K562 (cell line): ENCODE measurements around the gene MTG2. TPM values are rescaled to one million over a fixed set of nuclear protein-coding genes. Genes with fewer than 3 reads are reported as not detected.
A peak's percentile ranks its signal among the peaks of the same experiment; 100 is the strongest.

Source experiments
- CHAMP1 ChIP-seq: fragments of 450-650 bp; IDR thresholded peaks from 2 replicates; pipeline ENCODE4 v1.6.1; 2016; ENCODE audit warnings: mild to moderate bottlenecking
- CREM ChIP-seq: IDR thresholded peaks from 2 replicates; pipeline ENCODE4 v1.6.1; 2014; ENCODE audit warnings: antibody characterized with exemption, low read depth
- ETV1 ChIP-seq: fragments of 450-650 bp; conservative IDR thresholded peaks from 2 replicates; pipeline ENCODE4 v1.6.1; 2016; ENCODE audit warnings: missing genetic modification characterization, control low read depth, low read depth, missing compliant biosample characterization
- HDAC1 ChIP-seq, 2 experiments: fragments of 450-650 bp; IDR thresholded peaks; 2 replicates each; pipeline ENCODE4 v1.6.1; 2016 to 2017; ENCODE audit warnings: inconsistent platforms in 1 of 2, mild to moderate bottlenecking in 1 of 2, moderate library complexity in 1 of 2
- HNRNPL ChIP-seq: fragments of 200-400 bp; formaldehyde crosslinking; IDR thresholded peaks from 2 replicates; pipeline ENCODE4 v1.6.1; 2017; ENCODE audit warnings: low read depth, mild to moderate bottlenecking, low read length
- MTA1 ChIP-seq: fragments of 450-650 bp; IDR thresholded peaks from 2 replicates; pipeline ENCODE4 v1.6.1; 2017; ENCODE audit warnings: borderline replicate concordance
- NEUROD1 ChIP-seq: fragments of 150-350 bp; IDR thresholded peaks from 2 replicates; pipeline ENCODE4 v1.6.1; 2014; ENCODE audit warnings: borderline replicate concordance, low read length, low read depth; ENCODE audit not compliant: partially characterized antibody
- PHF8 ChIP-seq: fragments of 200-600 bp; sonication (generic); IDR thresholded peaks from 2 replicates; pipeline ENCODE4 v1.6.1; 2012; ENCODE audit warnings: mixed run types, mild to moderate bottlenecking, inconsistent platforms, low read length, moderate library complexity, borderline replicate concordance
- SIN3B ChIP-seq: fragments of 450-650 bp; IDR thresholded peaks from 2 replicates; pipeline ENCODE4 v1.6.1; 2017; ENCODE audit warnings: low read depth, mild to moderate bottlenecking, moderate library complexity
- SNAPC5 ChIP-seq: fragments of 250-450 bp; sonication (Bioruptor Pico); IDR thresholded peaks from 2 replicates; pipeline ENCODE4 v1.8.0; 2021; ENCODE audit warnings: moderate library complexity, mild to moderate bottlenecking, inconsistent platforms
- TCF3 ChIP-seq: sonication (generic); formaldehyde crosslinking; IDR thresholded peaks from 2 replicates; pipeline ENCODE4 v1.4.0; 2020; ENCODE audit warnings: mild to moderate bottlenecking, missing genetic modification reagents
- ZNF407 ChIP-seq: fragments of 450-650 bp; IDR thresholded peaks from 2 replicates; pipeline ENCODE4 v1.6.1; 2016; ENCODE audit warnings: low read depth
- ZNF57 ChIP-seq: fragments of 450-650 bp; formaldehyde crosslinking; IDR thresholded peaks from 2 replicates; pipeline ENCODE4 v1.4.0; 2020; ENCODE audit warnings: mild to moderate bottlenecking, moderate library complexity
- polyA plus RNA-seq, 8 experiments: library from polyadenylated mRNA; depleted of rRNA in 4 of 8; stranded (reverse) in 5 of 8; unstranded in 3 of 8; fragments of >200 nt; fragmentation: Nextera tagmentation in 2 of 8; fragmentation: Illumina TruSeq in 1 of 8; extraction: Ambion mirVana in 2 of 8; extraction: Trizol in 1 of 8; gene quantifications; 2 replicates each; pipeline versions ENCODE4 v1.2.1 to v1.2.3, GENCODE V29; 2011 to 2014; ENCODE audit warnings: inconsistent platforms in 1 of 8, missing spikeins in 1 of 8
- total RNA-seq, 7 experiments: library from RNA; depleted of rRNA in 6 of 7; stranded (reverse); fragments of >200 nt in 6 of 7; fragmentation: Illumina TruSeq in 2 of 7; extraction: Trizol in 2 of 7; gene quantifications; 2 replicates each; pipeline versions ENCODE4 v1.2.1 to v1.2.3, GENCODE V29; 2011 to 2021; ENCODE audit warnings: low replicate concordance in 1 of 7
- TF ChIP-seq, protein P1 (sequence below), 2 experiments: fragments of 450-650 bp; conservative IDR thresholded peaks; 2 replicates each; pipeline ENCODE4 v1.6.1; 2017; ENCODE audit warnings: mild to moderate bottlenecking in 2 of 2, moderate library complexity in 2 of 2

The MTG2 gene
- total and polyA plus RNA-seq, 9 of the 15 experiments (the other 6 are each of a cell fraction or from before 2014, with no cell fraction given): 8.7 to 67.5 (median 44.5) TPM

DNA sequence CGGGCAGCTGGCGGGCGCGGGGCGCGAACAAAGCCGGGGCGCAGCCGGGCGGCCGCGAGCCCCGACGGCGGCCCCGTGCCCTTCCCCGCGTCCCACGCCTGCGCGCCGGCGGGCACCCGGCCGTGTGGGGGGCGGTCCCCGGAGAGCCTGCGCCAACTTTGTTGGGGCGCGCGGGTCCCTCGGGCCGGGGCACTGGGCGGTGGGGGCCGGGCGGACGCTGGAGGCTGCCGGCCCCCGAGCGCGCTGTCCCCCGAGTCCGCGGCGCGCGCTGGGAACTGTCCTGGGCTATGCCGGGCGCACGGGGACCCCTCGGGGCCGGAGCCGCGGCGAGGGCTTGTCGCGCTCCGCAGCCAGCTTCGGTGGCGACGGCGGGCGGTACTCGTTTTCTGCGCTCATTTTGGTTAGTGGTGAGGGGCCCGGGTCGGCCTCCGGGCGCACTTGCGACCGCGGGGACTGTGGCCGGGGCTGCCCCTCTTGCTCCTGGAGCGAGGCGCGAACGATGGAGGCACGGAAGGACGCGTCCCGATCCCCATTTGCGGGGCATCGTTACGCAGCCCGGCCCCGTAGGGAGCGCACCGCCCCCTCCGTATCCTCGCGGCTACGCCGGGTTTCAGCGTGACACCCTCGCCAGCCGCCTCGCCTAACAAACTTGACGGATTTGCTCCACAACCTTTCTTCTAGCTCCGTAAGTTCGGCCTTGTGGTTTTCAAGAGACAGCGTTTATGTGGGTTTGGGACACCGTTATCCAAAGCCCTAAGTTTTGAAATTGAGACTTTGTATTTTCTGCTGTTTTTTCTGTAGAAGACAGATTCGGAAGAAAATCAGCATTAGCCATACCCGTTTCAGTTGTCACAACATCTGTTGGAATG lies 38.6 kb upstream of the MTG2 start (continued):
- no peak for TF ChIP-seq ZNF407
- no peak for TF ChIP-seq TCF3 (CRISPR knock-in tag)
- no peak for TF ChIP-seq MTA1
- peak in 1 of 2 experiments; percentile 71; a peak in 1 of 4 replicates for TF ChIP-seq HDAC1 (IDR thresholded peaks at IDR 0.05)
- no peak for TF ChIP-seq SNAPC5 (CRISPR knock-in tag)
- no peak for TF ChIP-seq CHAMP1
- TF ChIP-seq, protein P1, sequence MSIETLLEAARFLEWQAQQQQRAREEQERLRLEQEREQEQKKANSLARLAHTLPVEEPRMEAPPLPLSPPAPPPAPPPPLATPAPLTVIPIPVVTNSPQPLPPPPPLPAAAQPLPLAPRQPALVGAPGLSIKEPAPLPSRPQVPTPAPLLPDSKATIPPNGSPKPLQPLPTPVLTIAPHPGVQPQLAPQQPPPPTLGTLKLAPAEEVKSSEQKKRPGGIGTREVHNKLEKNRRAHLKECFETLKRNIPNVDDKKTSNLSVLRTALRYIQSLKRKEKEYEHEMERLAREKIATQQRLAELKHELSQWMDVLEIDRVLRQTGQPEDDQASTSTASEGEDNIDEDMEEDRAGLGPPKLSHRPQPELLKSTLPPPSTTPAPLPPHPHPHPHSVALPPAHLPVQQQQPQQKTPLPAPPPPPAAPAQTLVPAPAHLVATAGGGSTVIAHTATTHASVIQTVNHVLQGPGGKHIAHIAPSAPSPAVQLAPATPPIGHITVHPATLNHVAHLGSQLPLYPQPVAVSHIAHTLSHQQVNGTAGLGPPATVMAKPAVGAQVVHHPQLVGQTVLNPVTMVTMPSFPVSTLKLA (conservative IDR thresholded peaks at IDR 0.05): peak; percentile 39 to 55; a peak in 2 of 4 replicates
- peak; percentile 55; the same call in 1 of the 2 replicates for TF ChIP-seq CREM
- no peak for TF ChIP-seq ETV1
- 0 out of 2 replicates have a peak, but pooled peaks have one; percentile 33 for TF ChIP-seq HNRNPL
- no peak for TF ChIP-seq ZNF57 (CRISPR knock-in tag)
- no peak for TF ChIP-seq SIN3B
- TF ChIP-seq PHF8: peak; percentile 34; the same call in 1 of the 2 replicates
- TF ChIP-seq NEUROD1: no peak
